HCT116 (cell line): ENCODE measurements around the gene PHYKPL. TPM values are rescaled to one million over a fixed set of nuclear protein-coding genes. Genes with fewer than 3 reads are reported as not detected.

Source experiments
- ATAC-seq: fragments of 200-7000 bp; cut with Tn5 transposase; 2 replicates; pipeline ENCODE4 v1.9.1; 2020; ENCODE audit warnings: mild to moderate bottlenecking, moderate library complexity
- BruUV-seq: library from RNA; stranded (reverse); fragments of 400-500 nt; replicated peaks from 2 replicates; lab custom pipeline; 2021; lab: Mats Ljungman, UMichigan
- CTCF ChIA-PET: fragments of 300-600 bp; sonication (Branson Sonifier 250); formaldehyde crosslinking; loops from one replicate; lab custom pipeline; 2021; ENCODE audit warnings: antibody characterized with exemption; lab: Charles Lee
- POLR2A ChIA-PET: fragments of 300-600, 350-600 bp; sonication (Branson Sonifier 250); formaldehyde crosslinking; loops from one replicate; lab custom pipeline; 2021; ENCODE audit warnings: antibody characterized with exemption; lab: Charles Lee
- RAD21 ChIA-PET, 2 experiments: fragments of 300-600 bp; sonication (Branson Sonifier 250); formaldehyde crosslinking; loops; one replicate each; lab custom pipeline; 2023; ENCODE audit warnings: low total read pairs in 2 of 2; ENCODE audit not compliant: uncharacterized antibody in 2 of 2, unreplicated experiment in 2 of 2, low non-redundant PET in 1 of 2; lab: Charles Lee
- DNase-seq: peaks from one replicate; pipeline ENCODE4 v3.0.0-alpha.2; 2010; ENCODE audit warnings: low read depth, low spot score
- H2AFZ ChIP-seq: fragments of 200-600 bp; shearing (Covaris generic), sonication (generic); 2 replicates; pipeline ENCODE4 v1.6.1; 2017; ENCODE audit warnings: low read depth, mixed run types, mixed read lengths, antibody characterized with exemption, low read length; ENCODE audit not compliant: poor library complexity, severe bottlenecking
- H3K27ac ChIP-seq: 2 replicates; pipeline ENCODE4 v1.5.1; 2012; ENCODE audit warnings: low read depth, low read length
- H3K27me3 ChIP-seq: fragments of 200-600 bp; sonication (generic); 2 replicates; pipeline ENCODE4 v1.6.1; 2016; ENCODE audit warnings: mixed run types, low read length, mixed read lengths; ENCODE audit not compliant: insufficient read depth
- H3K36me3 ChIP-seq, 2 experiments: fragments of 200-500 bp in 1 of 2; fragments of 200-600 bp in 1 of 2; sonication (Bioruptor generic) in 1 of 2; sonication (generic) in 1 of 2; 2 replicates each; pipeline versions ENCODE4 v1.5.1 to v1.6.1; 2014 to 2016; ENCODE audit warnings: low read length in 2 of 2, inconsistent platforms in 1 of 2, mixed read lengths in 1 of 2, mixed run types in 1 of 2; ENCODE audit not compliant: insufficient read depth in 2 of 2, control insufficient read depth in 1 of 2
- H3K4me1 ChIP-seq, 2 experiments: fragments of 200-600 bp in 1 of 2; sonication (generic) in 1 of 2; 2 replicates each; pipeline versions ENCODE4 v1.5.1 to v1.6.1; 2012 to 2017; ENCODE audit warnings: low read length in 2 of 2, inconsistent platforms in 1 of 2, mild to moderate bottlenecking in 1 of 2, mixed read lengths in 1 of 2, mixed run types in 1 of 2, moderate library complexity in 1 of 2; ENCODE audit not compliant: insufficient read depth in 2 of 2, control insufficient read depth in 1 of 2
- H3K4me2 ChIP-seq: fragments of 200-600 bp; sonication (generic); 2 replicates; pipeline ENCODE4 v1.6.1; 2017; ENCODE audit warnings: mixed run types, low read length, mixed read lengths
- H3K4me3 ChIP-seq, 2 experiments: fragments of 200-600 bp in 1 of 2; sonication (generic) in 1 of 2; replicated peaks in 1 of 2; 2 replicates each; pipeline ENCODE4 v1.5.1; 2011 to 2016; ENCODE audit warnings: low read length in 2 of 2, control low read depth in 1 of 2, low read depth in 1 of 2, mild to moderate bottlenecking in 1 of 2, mixed read lengths in 1 of 2, mixed run types in 1 of 2
- H3K79me2 ChIP-seq: fragments of 200-600 bp; sonication (generic); 2 replicates; pipeline ENCODE4 v1.6.1; 2017; ENCODE audit warnings: mild to moderate bottlenecking, mixed run types, low read length, moderate library complexity, mixed read lengths; ENCODE audit not compliant: insufficient read depth
- H3K9ac ChIP-seq: fragments of 200-600 bp; sonication (generic); 2 replicates; pipeline ENCODE4 v1.6.1; 2016; ENCODE audit warnings: low read length, mixed read lengths
- H3K9me2 ChIP-seq: fragments of 200-600 bp; sonication (generic), shearing (Covaris generic); 2 replicates; pipeline ENCODE4 v1.6.1; 2017; ENCODE audit warnings: mixed run types, mild to moderate bottlenecking, moderate library complexity; ENCODE audit not compliant: insufficient read depth
- H3K9me3 ChIP-seq, 2 experiments: fragments of 200-500 bp in 1 of 2; fragments of 200-600 bp in 1 of 2; sonication (Bioruptor generic) in 1 of 2; sonication (generic) in 1 of 2; 2 replicates each; pipeline ENCODE4 v1.6.1; 2014 to 2017; ENCODE audit warnings: low read length in 2 of 2, mixed read lengths in 2 of 2, inconsistent platforms in 1 of 2, low read depth in 1 of 2, mild to moderate bottlenecking in 1 of 2, mixed run types in 1 of 2, moderate library complexity in 1 of 2; ENCODE audit not compliant: control insufficient read depth in 1 of 2, insufficient read depth in 1 of 2
- H4K20me1 ChIP-seq: fragments of 200-600 bp; sonication (generic), shearing (Covaris generic); 2 replicates; pipeline ENCODE4 v1.6.1; 2017; ENCODE audit warnings: mixed run types, mild to moderate bottlenecking, moderate library complexity; ENCODE audit not compliant: insufficient read depth
- CTCF ChIP-seq, 3 experiments: fragments of 200-600 bp in 1 of 3; sonication (generic) in 1 of 3; IDR thresholded peaks in 2 of 3; conservative IDR thresholded peaks in 1 of 3; 2 replicates each; pipeline ENCODE4 v1.5.1; 2012 to 2017; ENCODE audit warnings: low read depth in 2 of 3, low read length in 2 of 3, antibody characterized with exemption in 1 of 3, borderline replicate concordance in 1 of 3, control low read depth in 1 of 3, mild to moderate bottlenecking in 1 of 3, mixed read lengths in 1 of 3, mixed run types in 1 of 3, moderate library complexity in 1 of 3; ENCODE audit not compliant: insufficient read depth in 1 of 3
- EGR1 ChIP-seq: IDR thresholded peaks from 2 replicates; pipeline ENCODE4 v1.6.1; 2012; ENCODE audit warnings: low read depth
- EZH2 ChIP-seq: fragments of 200-600 bp; sonication (generic); IDR thresholded peaks from 2 replicates; pipeline ENCODE4 v1.6.1; 2017; ENCODE audit warnings: antibody characterized with exemption, mixed run types
- EZH2phosphoT487 ChIP-seq: fragments of 200-600 bp; IDR thresholded peaks from 2 replicates; pipeline ENCODE4 v1.6.1; 2018; ENCODE audit warnings: antibody characterized with exemption, borderline replicate concordance
- JUND ChIP-seq: IDR thresholded peaks from 2 replicates; pipeline ENCODE4 v1.6.1; 2012
- MAX ChIP-seq: IDR thresholded peaks from 2 replicates; pipeline ENCODE4 v1.6.1; 2012
- POLR2A ChIP-seq: IDR thresholded peaks from 2 replicates; pipeline ENCODE4 v1.7.0; 2011; ENCODE audit warnings: borderline replicate concordance; ENCODE audit not compliant: insufficient read depth, insufficient read length; ENCODE audit errors: extremely low read depth
- POLR2AphosphoS5 ChIP-seq: IDR thresholded peaks from 2 replicates; pipeline ENCODE4 v1.6.1; 2011; ENCODE audit warnings: mild to moderate bottlenecking, low read depth, low read length, moderate library complexity
- RAD21 ChIP-seq: IDR thresholded peaks from 2 replicates; pipeline ENCODE4 v1.6.1; 2012; ENCODE audit warnings: low read depth, mild to moderate bottlenecking
- REST ChIP-seq: IDR thresholded peaks from 2 replicates; pipeline ENCODE4 v1.6.1; 2012; ENCODE audit warnings: low read depth
- SP1 ChIP-seq: IDR thresholded peaks from 2 replicates; pipeline ENCODE4 v1.6.1; 2012; ENCODE audit warnings: low read depth
- SRF ChIP-seq: IDR thresholded peaks from 2 replicates; pipeline ENCODE4 v1.6.1; 2012; ENCODE audit warnings: low read depth
- TCF7L2 ChIP-seq: IDR thresholded peaks from 2 replicates; pipeline ENCODE4 v1.7.0; 2011; ENCODE audit warnings: borderline replicate concordance, inconsistent platforms; ENCODE audit not compliant: insufficient read depth, insufficient read length; ENCODE audit errors: extremely low read depth
- YY1 ChIP-seq: IDR thresholded peaks from 2 replicates; pipeline ENCODE4 v1.6.1; 2011; ENCODE audit warnings: low read length, low read depth, moderate library complexity, mild to moderate bottlenecking; ENCODE audit not compliant: insufficient replicate concordance; ENCODE audit errors: extremely low read depth
- ZNF274 ChIP-seq: fragments of 200-500 bp; sonication (Bioruptor generic); IDR thresholded peaks from 2 replicates; pipeline ENCODE4 v1.6.1; 2014; ENCODE audit warnings: mild to moderate bottlenecking, low read depth, low read length, inconsistent platforms
- intact Hi-C: fragments of 100-400 bp; cut with micrococcal nuclease; formaldehyde crosslinking; loops from 2 replicates; pipeline ENCODE4 v1.10.0; 2022
- total RNA-seq: library from RNA; stranded (reverse); gene quantifications from one replicate; pipeline ENCODE4 v1.2.1, GENCODE V29; 2021; ENCODE audit not compliant: unreplicated experiment

Gene PHYKPL
- total RNA-seq, 1 experiment from 2014 or later, result 57.8 TPM

GRCh38 chr5:178210686-178211085, 21.9 kb downstream of the PHYKPL start:
- H3K9me2 ChIP-seq, result no peaks in the 10 kb centered on the region
- H3K27me3 ChIP-seq, result no peaks in the 10 kb centered on the region
- ChIA-PET POLR2A (no interaction called here), CTCF (no interaction called here), RAD21 (no interaction called here)
- H3K9ac ChIP-seq, result no peak overlapping the region
- DNase-seq, result no peak
- no peak overlapping the region for H2AFZ ChIP-seq
- TF ChIP-seq ZNF274, result no peak
- no peak for TF ChIP-seq SRF
- no peak for TF ChIP-seq SP1
- no peak for TF ChIP-seq POLR2AphosphoS5
- TF ChIP-seq EGR1, result no peak
- no peak for TF ChIP-seq JUND
- no peak for TF ChIP-seq CTCF (IDR thresholded peaks at IDR 0.05 in 2 of 3, conservative IDR thresholded peaks at IDR 0.05 in 1 of 3; ENCODE audit: borderline replicate concordance in 1 of 3, insufficient read depth in 1 of 3, low read depth in 2 of 3, low read length in 2 of 3)
- TF ChIP-seq MAX, result no peak
- H3K36me3 ChIP-seq, result peaks cover 66 to 86% of the 10 kb centered on the region in 2 experiments
- H3K9me3 ChIP-seq, result no peaks in the 10 kb centered on the region
- peaks cover 53% of the 10 kb centered on the region for H4K20me1 ChIP-seq
- H3K4me2 ChIP-seq, result no peak overlapping the region
- intact Hi-C loops, result no loop called here
- H3K79me2 ChIP-seq, result peaks cover 62% of the 10 kb centered on the region
- no peak overlapping the region for H3K4me3 ChIP-seq
- H3K4me1 ChIP-seq, result peaks cover 13 to 23% of the 10 kb centered on the region in 2 experiments
- TSS peak; percentile 5 for BruUV-seq
- no peak overlapping the region for H3K27ac ChIP-seq
- no peak for ATAC-seq

GRCh38 chr5:178210073-178210535, 22.5 kb downstream of the PHYKPL start:
- BruUV-seq, result no TSS peak
- H3K79me2 ChIP-seq, result peaks cover 68% of the 10 kb centered on the region
- POLR2A ChIA-PET, result no interaction called here
- TF ChIP-seq JUND, result no peak
- TF ChIP-seq SP1, result no peak
- TF ChIP-seq POLR2AphosphoS5, result no peak
- no peak for TF ChIP-seq EZH2phosphoT487
- TF ChIP-seq RAD21, result no peak
- TF ChIP-seq SRF, result no peak
- TF ChIP-seq EZH2, result no peak
- no peak for TF ChIP-seq ZNF274
- TF ChIP-seq TCF7L2, result no peak
- no peak for TF ChIP-seq YY1
- TF ChIP-seq POLR2A, result no peak
- no peak for TF ChIP-seq REST

More at GRCh38 chr5:178210073-178210535, 22.5 kb downstream of the PHYKPL start:
- H3K27ac ChIP-seq, result peak overlapping the region; percentile 17; the same call in 1 of the 2 replicates
- no peaks in the 10 kb centered on the region for H3K9me2 ChIP-seq
- no peaks in the 10 kb centered on the region for H3K27me3 ChIP-seq
- peaks cover 62 to 88% of the 10 kb centered on the region in 2 experiments for H3K36me3 ChIP-seq
- intact Hi-C loops, result no loop called here
- no peak overlapping the region for H3K4me2 ChIP-seq
- H3K4me1 ChIP-seq, result peaks cover 13 to 26% of the 10 kb centered on the region in 2 experiments
- no peaks in the 10 kb centered on the region for H3K9me3 ChIP-seq
- no peak overlapping the region for H3K9ac ChIP-seq
- H4K20me1 ChIP-seq, result peaks cover 57% of the 10 kb centered on the region
- ChIA-PET RAD21 (no interaction called here), CTCF (no interaction called here)
- H2AFZ ChIP-seq, result no peak overlapping the region
- no peak for ATAC-seq
- DNase-seq, result no peak
- H3K4me3 ChIP-seq, result no peak overlapping the region
